Left lung (tissue), 10 donors: Measurements from ENCODE around the gene ZNF512. TPM values are rescaled to one million over a fixed set of nuclear protein-coding genes. Genes with fewer than 3 reads are reported as not detected.
"Not testable (repeated sequence)": the region's sequence is repeated elsewhere in the genome, so short reads cannot be mapped to it uniquely, and the experiment has no call there.

Experiments
- ATAC-seq: fragments of 200-7000 bp; cut with Tn5 transposase; one replicate; pipeline ENCODE4 v1.9.1; 2020; ENCODE audit warnings: moderate library complexity
- DNase-seq, 4 donors: peaks; one replicate each; pipeline ENCODE4 v3.0.0-alpha.2; 2013 to 2020
- H3K27ac ChIP-seq, 2 donors: fragments of 200-600 bp; sonication (generic) in 1 of 2; one replicate each; pipeline versions ENCODE4 v1.5.0 to v1.8.0; 2020 to 2021
- H3K27me3 ChIP-seq, 2 donors: fragments of 200-600 bp; sonication (generic) in 1 of 2; one replicate each; pipeline versions ENCODE4 v1.5.0 to v1.8.0; 2020 to 2021
- H3K36me3 ChIP-seq, 2 donors: fragments of 200-600 bp; sonication (generic) in 1 of 2; one replicate each; pipeline versions ENCODE4 v1.5.0 to v1.8.0; 2020 to 2021
- H3K4me1 ChIP-seq, 2 donors: fragments of 200-600 bp; one replicate each; pipeline ENCODE4 v1.8.0; 2021
- H3K4me3 ChIP-seq, 2 donors: fragments of 200-600 bp; sonication (generic) in 1 of 2; one replicate each; pipeline versions ENCODE4 v1.5.0 to v1.8.0; 2020 to 2021; ENCODE audit warnings: mild to moderate bottlenecking in 1 of 2
- H3K9me3 ChIP-seq, 2 donors: fragments of 200-600 bp; sonication (generic) in 1 of 2; one replicate each; pipeline versions ENCODE4 v1.5.0 to v1.8.0; 2020 to 2021
- CTCF ChIP-seq, 2 donors: fragments of 200-600 bp; sonication (generic) in 1 of 2; IDR thresholded peaks; one replicate each; pipeline versions ENCODE4 v1.5.0 to v1.8.0; 2021; ENCODE audit warnings: antibody characterized with exemption in 2 of 2
- intact Hi-C, 2 donors: fragments of 100-400 bp; cut with DNase I; formaldehyde crosslinking; loops; one replicate each; pipeline versions ENCODE4 v1.11.2 to v1.14.2; 2022
- polyA plus RNA-seq, 6 donors: library from polyadenylated mRNA; unstranded; fragments of 120-200 nt; gene quantifications; one replicate each; pipeline ENCODE4 v1.2.1, GENCODE V29; 2013; ENCODE audit not compliant: insufficient read length in 6 of 6
- total RNA-seq, 2 donors: library from RNA; stranded (reverse); fragmentation: NEBNext Ultra II Directional; extraction: Animal tissue kit (Norgen Biotek cat#: 25700); gene quantifications; one replicate each; pipeline ENCODE4 v1.2.1, GENCODE V29; 2021
- donor health status: DM: no; HTN: yes; CAD: no.
- donor health status: DM: no; HTN: no; CAD: no.

ZNF512 gene
- total and polyA plus RNA-seq, 8 donors: 29.3 to 93.5 (median 80.3) TPM

GRCh38 chr2:27624943-27625342 is 42.1 kb downstream of the ZNF512 start:
- intact Hi-C loops: no loop called here
- no peak for TF ChIP-seq CTCF (IDR thresholded peaks at IDR 0.05)
- Histone ChIP-seq H3K9me3 (no peaks in the 10 kb centered on the region), H3K4me1 (peaks cover 6 to 37% of the 10 kb centered on the region in 2 donors), H3K36me3 (peaks cover 0 to 49% of the 10 kb centered on the region in 2 donors), H3K27ac (no peak overlapping the region), H3K27me3 (no peaks in the 10 kb centered on the region), H3K4me3 (no peak overlapping the region)
- no peak for ATAC-seq
- no peak for DNase-seq

- ATAC-seq, H3K27me3 ChIP-seq, intact Hi-C loops, H3K4me3 ChIP-seq, H3K9me3 ChIP-seq, DNase-seq: not testable (repeated sequence)
- Histone ChIP-seq H3K4me1 (peaks cover 6 to 44% of the 10 kb centered on the region in 2 donors), H3K27ac (peak overlapping the region; percentile 67 to 88), H3K36me3 (peaks cover 0 to 46% of the 10 kb centered on the region in 2 donors)
Measured at GRCh38 chr2:27626323-27626722, 43.5 kb downstream of the ZNF512 start.

GRCh38 chr2:27626921-27627320 is 44.1 kb downstream of the ZNF512 start:
- H3K9me3 ChIP-seq, DNase-seq, H3K4me3 ChIP-seq, H3K27me3 ChIP-seq, intact Hi-C loops: not testable (repeated sequence)
- Histone ChIP-seq H3K36me3 (peaks cover 0 to 46% of the 10 kb centered on the region in 2 donors), H3K27ac (peak overlapping the region; percentile 67 to 88), H3K4me1 (peaks cover 6 to 44% of the 10 kb centered on the region in 2 donors)
- ATAC-seq: peak; percentile 22

- ATAC-seq: peak; percentile 72
- Histone ChIP-seq H3K36me3 (peaks cover 0 to 46% of the 10 kb centered on the region in 2 donors), H3K4me1 (peaks cover 6 to 44% of the 10 kb centered on the region in 2 donors), H3K27ac (peak overlapping the region; percentile 84 to 88), H3K4me3 (peak overlapping the region; percentile 88 to 93), H3K9me3 (no peaks in the 10 kb centered on the region), H3K27me3 (no peaks in the 10 kb centered on the region)
- intact Hi-C loops: no loop called here
- DNase-seq: peak in 3 of 4 donors; percentile 3 to 76 (median 5)
- TF ChIP-seq CTCF (IDR thresholded peaks at IDR 0.05): no peak
Measured at GRCh38 chr2:27627963-27628766, 45.3 kb downstream of the ZNF512 start.

GRCh38 chr2:27628767-27629709 is 46.2 kb downstream of the ZNF512 start, which contains the start of the genes CCDC121 and GPN1:
TSS of gene CCDC121 (minus strand) at chr2:27629012. CDS start at chr2:27627799, 1,213 bp downstream.
TSS of gene GPN1 (plus strand) at chr2:27629050. CDS start at chr2:27629059, 9 bp downstream.
- DNase-seq (peak; percentile 73 to 95 (median 88)), ATAC-seq (peak; percentile 97)
- H3K4me1 ChIP-seq: peaks cover 6 to 44% of the 10 kb centered on the region in 2 donors
- TF ChIP-seq CTCF (IDR thresholded peaks at IDR 0.05): no peak
- peak within 1 kb of the TSS; percentile 88 to 93 for H3K4me3 ChIP-seq
- peaks cover 0 to 46% of the 10 kb centered on the region in 2 donors for H3K36me3 ChIP-seq
- intact Hi-C loops: no loop called here
- H3K27ac ChIP-seq: peak within 1 kb of the TSS; percentile 84 to 88
- H3K9me3 ChIP-seq: no peaks in the 10 kb centered on the region
- H3K27me3 ChIP-seq: no peaks in the 10 kb centered on the region

GRCh38 chr2:27630257-27630656 is 47.4 kb downstream of the ZNF512 start:
- H3K27me3 ChIP-seq, H3K9me3 ChIP-seq, H3K27ac ChIP-seq, ATAC-seq, DNase-seq, intact Hi-C loops: not testable (repeated sequence)
- Histone ChIP-seq H3K36me3 (peaks cover 5 to 48% of the 10 kb centered on the region in 2 donors), H3K4me1 (peaks cover 6 to 44% of the 10 kb centered on the region in 2 donors), H3K4me3 (peak overlapping the region in 1 of 2 donors; percentile 93)
